ENCODE results near the gene INAFM2. TPM values are rescaled to one million over a fixed set of nuclear protein-coding genes. Genes with fewer than 3 reads are reported as not detected.

INAFM2 gene
- total and polyA plus RNA-seq, 9 of the 15 experiments (the other 6 are each of a cell fraction or from before 2014, with no cell fraction given): 11.8 to 43.1 (median 27.2) TPM

DNA sequence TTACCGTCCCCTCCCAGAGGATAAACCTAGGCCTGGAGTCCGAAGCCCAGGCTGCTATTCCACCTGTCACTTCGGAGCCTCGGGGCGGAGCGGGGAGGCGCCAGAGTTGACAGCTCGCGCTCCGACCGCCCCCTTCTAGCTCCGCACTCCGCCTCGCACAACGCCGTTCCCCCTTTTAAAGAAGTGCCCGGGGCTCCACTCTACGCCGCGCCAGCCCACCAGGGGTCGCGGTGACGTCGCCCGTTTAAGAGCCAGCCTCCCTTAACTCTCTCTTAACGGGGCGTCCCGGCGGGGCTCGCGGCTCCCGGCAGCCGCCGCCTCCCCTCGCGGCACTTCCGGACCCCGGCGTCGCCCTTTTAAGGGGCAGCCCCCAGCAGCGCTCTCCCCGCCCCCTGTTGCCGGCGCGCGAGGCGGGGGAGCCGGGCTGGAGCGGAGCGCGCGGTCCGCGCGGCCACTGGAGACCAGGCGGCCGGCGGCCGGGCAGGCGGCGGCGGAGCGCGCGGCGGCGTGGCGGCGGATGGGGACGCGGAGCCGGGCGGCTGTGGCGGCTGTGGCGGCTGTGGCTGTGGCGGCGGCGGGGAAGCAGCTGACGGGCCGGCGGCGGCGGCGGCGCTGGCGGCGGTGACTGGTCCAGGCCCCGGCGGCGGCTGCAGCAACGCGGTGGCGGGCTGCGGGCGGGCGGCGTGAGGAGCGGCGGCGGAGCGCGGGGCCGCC lies at the start of gene INAFM2 (continued):
- no peak for TF ChIP-seq ELK1 (CRISPR knock-in tag; IDR thresholded peaks at IDR 0.05)
- peak; percentile 52; the same call in 1 of the 2 replicates for TF ChIP-seq KAT7 (CRISPR knock-in tag; IDR thresholded peaks at IDR 0.05; ENCODE audit: borderline replicate concordance)
- TF ChIP-seq CC2D1A (IDR thresholded peaks at IDR 0.05): no peak
- TF ChIP-seq BDP1 (IDR thresholded peaks at IDR 0.05; ENCODE audit: insufficient read depth, insufficient read length): no peak
- TF ChIP-seq CHD7 (IDR thresholded peaks at IDR 0.05; ENCODE audit: low read depth, low read length): no peak
- TF ChIP-seq ZNF311 (CRISPR knock-in tag; IDR thresholded peaks at IDR 0.05): no peak
- no peak for TF ChIP-seq STAT5B (CRISPR knock-in tag; IDR thresholded peaks at IDR 0.05)
- no peak for TF ChIP-seq NCOA1 (IDR thresholded peaks at IDR 0.05; ENCODE audit: low read depth)
- TF ChIP-seq NELFE (IDR thresholded peaks at IDR 0.05; ENCODE audit: insufficient read depth, insufficient read length): no peak
- no peak for TF ChIP-seq SNRNP70 (optimal IDR thresholded peaks at IDR 0.05; ENCODE audit: low read depth, low read length)
- TF ChIP-seq CTCFL (IDR thresholded peaks at IDR 0.05; ENCODE audit: borderline replicate concordance, insufficient read depth, low read depth, low read length, poor library complexity, severe bottlenecking): peak; percentile 97
- TF ChIP-seq ZNF239 (CRISPR knock-in tag; IDR thresholded peaks at IDR 0.05): no peak

All from K562 (cell line).